Inferior parietal cortex (tissue), 1 donor: ENCODE results near the gene PRKCH.

Experiments
- DNase-seq: peaks from one replicate; pipeline ENCODE4 v3.0.0-alpha.2; 2016; ENCODE audit errors: extremely low spot score

The PRKCH gene

DNA sequence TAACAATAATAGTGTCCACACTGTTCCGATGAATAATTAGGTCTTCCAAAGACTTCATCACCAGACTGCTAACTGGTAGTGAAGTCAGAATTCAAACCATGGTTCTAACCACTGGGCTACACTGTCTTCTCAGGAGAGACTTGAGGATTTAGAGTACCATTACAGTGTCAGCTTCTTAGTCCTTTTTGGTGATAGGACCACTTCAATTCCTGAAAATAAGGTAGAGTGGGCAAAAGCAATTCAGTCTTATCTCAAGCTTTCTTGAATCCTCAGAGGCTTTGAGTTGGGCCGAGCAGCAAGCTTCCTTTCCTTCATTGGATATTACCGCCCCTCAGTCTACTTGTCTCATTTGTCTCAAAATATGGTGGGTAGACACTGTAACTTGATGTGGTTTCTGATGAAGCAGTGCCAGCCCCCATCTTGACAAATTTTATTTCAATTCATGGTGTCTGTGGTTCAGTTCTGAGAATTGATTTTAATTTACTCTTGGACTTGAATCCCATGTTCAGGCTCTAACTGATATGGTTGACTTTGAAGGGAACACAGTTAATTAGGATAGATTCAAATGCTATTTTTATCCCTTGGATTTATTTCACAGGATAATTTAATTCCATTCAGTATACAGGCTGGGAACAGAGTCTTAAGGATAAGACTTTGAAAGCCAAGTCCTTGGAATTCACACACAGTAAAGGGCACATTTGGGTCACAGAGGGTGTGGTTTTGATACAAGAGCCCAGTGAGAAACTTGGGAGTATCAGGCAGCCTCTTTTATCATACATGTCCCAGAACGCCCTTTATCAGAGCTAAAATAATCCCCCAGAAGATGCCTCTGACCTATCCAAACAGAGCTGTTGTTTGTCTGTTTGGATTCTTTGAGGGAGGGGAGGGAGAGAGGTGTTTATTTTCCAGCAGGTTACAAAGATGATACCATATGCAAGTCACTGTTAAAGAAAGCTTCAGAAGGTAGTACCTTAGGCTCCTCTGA lies 167.3 kb downstream of the PRKCH start:
- DNase-seq: no peak

DNA sequence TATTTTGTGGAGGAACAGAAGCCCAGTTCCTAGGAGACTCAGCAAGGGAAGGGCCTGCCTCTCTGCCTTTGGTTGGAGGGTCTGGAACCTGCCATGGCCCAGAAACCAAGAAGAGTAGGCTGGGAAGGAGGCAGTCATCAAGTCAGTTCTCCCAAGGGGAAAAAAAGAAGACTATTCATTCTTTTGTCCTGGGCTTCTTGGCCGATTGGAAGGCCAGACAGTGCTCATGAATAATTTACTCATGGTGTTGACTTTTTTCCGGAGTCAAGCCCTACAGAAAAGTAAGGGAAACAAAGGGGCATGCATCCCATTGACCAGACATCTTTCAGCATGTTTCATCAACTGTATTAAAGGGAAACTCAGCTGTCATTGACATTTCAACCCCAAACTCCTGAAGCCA lies 168.1 kb downstream of the PRKCH start:
- DNase-seq: no peak

DNA sequence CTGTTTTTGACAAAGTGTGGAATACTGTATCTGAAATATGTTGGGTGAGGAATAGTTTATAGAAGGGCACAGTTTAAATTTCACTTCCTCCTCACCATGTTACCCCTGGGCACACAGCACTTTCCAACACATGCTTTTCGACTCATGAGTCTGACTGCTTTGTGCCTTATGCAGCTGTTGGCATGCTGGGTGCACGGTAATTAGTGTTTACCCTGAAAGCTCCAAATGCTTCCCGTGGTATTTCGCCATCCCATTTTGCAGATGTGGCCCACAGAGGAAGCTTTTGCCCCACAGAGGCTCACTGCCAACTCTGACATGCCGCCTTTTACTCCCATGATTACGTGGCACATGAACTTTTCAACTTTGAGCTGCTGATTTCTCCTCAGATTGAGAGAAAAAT lies 168.6 kb downstream of the PRKCH start:
- no peak for DNase-seq

DNA sequence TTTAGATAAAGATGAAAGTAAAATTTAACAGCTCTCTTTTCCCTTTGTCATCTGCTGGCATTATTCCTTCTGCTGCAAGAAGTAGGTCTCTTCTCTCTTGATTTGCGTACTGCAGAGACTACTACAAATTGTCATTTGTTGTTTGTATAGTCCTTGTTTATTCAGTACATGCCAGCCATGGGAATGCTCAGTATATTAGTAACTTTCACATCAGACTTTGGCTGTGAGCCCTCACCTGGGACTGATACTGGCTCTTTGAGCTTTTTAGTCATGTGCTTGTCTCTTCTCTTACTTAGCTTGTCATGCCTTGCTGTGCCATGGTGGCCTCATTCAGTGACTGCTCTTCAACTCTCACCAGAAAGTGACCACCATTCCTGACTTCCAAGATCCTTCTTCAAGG lies 169.8 kb downstream of the PRKCH start:
- DNase-seq: no peak

DNA sequence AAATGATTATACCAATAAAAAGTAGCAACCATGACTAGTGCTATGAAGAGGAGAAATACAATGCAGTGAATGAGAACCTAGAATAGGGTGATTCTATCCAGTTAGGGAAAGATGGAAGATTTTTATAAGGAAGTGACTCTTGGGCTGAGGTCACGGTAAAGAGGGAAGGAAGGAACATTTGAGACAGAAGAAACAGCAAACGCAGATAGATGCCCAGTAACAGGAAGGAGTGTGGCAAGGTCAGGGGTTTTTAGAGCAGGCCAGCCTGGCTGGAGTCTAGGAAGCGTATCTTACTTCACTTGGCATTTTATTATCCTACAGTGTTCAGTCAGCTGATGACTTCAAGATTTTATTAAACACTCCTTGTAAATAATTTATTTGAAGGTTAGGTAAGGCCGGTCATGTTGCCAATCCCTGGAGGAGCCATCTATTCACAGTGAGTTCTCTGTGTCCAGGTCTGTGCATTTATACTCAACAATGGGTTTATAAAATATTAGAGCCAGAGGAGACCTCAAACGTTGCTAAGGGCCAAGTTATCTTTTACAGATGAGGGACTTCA lies 170.6 kb downstream of the PRKCH start:
- DNase-seq: no peak

DNA sequence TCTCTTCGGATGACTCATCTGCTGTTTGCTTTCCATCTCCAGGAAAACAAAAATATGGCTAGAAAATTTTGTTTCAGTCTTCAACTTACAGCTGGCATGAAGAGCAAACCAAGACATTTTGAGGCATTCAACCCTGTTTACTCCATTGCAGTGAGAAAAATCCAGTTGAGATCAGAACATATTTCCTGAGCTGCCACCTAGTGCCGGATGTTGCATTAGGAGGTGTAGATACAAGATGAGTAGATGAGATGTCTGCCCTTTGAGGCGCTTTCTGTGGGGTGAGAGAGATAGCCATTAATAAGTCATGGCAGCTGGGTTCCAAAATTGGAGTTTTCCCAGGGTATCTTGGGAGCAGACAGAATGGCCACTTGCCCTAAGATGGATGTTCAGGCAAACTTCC lies 171.1 kb downstream of the PRKCH start:
- no peak for DNase-seq

DNA sequence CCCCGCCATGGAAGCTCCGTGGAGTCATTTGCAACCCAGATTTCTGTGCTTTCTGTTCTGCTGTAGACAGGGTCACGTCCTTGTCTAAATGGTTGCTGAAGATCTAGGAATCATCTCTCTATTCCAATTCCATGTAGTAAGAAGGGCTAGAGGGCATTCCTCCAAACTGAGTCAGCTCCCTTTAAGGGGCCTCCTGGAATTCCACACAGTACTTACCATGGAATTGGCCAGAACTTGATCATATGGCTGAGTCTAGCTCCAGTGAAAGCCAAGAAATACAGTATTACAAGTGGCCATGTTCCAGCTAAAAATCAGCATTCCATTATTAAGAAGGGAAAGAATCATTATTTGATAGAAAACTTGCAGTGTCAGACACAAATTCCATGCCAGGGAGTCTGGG lies 171.9 kb downstream of the PRKCH start:
- no peak for DNase-seq

DNA sequence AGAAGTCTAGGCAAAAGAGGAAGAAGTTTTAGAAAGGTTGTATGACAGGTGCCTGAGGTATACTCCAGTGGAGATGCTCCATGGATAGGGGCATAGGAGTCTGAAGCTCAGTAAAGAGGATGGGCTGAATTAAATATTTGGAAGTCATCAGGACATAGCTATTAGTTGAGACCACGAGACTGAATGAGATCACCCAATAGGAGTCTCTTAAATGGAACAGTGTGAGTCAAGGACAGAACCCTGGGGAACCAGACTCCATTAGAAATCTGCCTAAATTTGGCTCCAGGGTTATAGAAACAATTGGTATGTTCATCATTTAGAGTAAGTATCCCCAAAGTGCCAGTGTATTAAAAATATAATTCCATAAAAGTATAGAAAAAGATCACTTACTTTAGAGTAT lies 172.6 kb downstream of the PRKCH start:
- DNase-seq: no peak

DNA sequence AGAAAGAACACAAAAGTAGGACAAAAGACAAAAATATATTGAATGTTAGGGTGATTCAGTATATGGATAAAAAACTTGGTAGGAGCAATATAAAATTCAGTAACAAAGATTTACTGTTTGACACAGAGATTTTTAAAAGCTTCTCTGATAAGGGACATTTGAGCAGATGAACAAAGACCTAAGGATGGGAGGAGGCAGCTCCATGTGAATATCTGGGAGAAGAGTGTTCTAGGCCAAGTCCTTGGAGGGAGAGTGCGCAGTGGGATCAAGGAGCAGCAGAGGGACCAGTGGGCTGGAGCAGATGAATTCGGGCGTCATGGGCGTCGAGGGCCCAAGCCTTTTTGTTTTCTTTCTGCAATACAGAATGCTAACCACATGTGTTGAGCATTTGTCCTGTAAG lies 174.4 kb downstream of the PRKCH start:
- no peak for DNase-seq

DNA sequence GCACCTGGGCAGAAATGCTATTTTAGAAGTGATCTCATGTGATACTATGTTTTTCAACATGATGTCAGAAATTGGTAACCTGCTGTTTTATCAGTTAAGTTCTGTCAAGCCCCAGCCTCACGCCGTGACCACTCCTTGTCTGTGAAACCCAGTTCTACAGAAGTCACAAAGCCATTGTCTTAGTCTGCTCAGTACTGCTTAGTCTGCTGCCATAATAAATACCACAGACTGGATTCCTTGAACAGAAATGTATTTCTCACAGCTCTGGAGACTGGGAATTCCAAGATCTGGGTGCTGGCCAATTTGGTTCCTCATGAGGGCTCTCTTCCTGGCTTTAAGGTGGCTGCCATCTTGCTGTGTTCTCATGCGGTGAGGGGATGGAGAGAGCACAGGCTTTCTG lies 176.9 kb downstream of the PRKCH start:
- no peak for DNase-seq

DNA sequence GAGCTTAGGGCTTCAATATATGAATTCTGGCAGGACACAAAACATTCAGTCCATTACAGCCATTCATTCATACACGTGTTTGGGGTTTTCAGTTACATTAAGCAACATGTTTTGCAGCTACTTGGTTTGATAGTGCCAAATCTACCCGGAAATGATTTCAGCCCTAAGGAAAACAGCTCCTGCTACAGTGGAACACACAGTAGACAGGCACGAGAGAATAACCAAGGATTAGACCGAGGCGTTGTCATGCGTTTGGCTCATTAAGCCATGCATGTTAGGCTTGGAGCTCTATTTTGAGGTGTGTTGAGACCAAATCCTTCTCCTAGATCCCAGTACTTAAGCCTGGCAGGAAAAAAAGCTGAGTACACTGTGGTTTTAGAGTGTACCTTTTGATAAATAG lies 177.4 kb downstream of the PRKCH start:
- no peak for DNase-seq

DNA sequence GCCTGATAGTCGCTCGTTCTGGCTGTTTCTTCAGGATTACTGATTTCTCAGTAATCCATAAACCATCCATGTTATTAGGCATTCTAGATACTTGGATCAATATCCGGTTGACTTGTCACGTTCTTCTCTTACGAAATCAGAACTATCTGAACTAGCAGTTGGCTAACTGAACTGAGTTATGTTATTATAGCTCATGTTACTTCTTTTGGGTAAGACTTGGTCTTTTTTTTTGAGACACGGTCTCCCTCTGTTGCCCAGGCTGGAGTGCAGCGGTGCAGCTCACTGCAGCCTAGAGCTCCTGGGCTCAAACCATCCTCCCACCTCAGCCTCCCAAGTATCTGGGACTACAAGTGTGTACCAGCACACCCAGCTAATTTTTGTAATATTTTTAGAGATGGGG lies 178.6 kb downstream of the PRKCH start:
- DNase-seq: no peak

DNA sequence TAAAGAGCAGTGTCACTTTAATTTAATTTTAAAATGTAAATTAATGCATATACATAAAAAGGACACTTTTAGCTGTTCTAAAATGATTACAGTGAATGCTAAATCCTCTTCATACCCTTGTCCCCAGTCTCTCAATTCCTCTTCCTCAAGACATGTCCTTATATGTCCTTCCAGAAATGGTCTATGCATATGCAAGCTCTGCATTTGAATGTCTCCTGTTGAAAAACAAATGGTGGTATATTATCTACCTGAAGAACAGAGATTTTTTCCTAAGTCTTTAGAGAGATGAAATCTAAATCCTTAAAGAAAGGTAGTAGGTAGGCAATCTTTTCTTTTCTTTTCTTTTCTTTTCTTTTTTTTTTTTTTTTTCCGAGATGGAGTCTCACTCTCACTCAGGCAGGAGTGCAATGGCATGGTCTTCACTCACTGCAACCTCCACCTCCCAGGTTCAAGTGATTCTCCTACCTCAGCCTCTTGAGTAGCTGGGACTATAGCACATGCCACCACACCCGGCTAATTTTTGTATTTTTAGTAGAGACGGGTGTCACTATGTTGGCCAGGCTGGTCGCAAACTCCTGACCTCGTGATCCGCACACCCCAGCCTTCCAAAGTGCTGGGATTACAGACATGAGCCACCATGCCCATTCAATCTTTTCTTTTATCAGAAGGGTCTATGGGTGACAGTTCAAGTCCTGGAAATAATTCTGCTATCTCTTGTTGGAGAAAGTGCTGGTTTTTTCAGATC lies 180.5 kb downstream of the PRKCH start:
- no peak for DNase-seq

DNA sequence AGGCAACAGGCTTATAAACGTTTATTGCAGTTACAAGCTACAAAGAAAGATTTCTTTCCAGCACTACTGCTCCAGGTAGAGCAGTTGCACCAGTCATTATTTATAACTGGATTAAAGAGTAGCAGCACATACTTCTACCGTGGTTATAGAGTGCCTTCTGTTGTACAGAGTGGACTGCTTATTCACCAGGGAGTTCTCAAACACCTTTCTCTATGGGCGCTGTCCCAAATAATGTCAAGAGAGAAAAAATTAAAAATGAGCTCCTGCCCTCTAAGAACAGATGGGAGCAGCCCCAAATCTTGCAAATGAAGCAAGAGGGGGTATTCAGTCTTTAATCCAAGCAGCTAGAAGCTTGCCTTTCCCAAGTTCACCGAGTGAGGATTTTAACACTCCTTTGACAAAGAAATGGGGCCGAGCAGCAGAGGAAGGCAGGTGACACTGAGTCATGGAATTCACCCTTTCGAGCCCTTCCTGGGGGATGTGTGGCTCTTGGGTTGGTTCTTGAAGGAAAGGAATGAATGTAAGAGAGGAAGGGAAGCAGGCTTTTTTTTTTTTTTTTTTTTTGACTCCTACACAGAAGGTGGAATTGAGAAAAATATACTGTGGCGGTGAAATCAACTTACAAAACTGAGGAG lies 181.2 kb downstream of the PRKCH start:
- DNase-seq: no peak

DNA sequence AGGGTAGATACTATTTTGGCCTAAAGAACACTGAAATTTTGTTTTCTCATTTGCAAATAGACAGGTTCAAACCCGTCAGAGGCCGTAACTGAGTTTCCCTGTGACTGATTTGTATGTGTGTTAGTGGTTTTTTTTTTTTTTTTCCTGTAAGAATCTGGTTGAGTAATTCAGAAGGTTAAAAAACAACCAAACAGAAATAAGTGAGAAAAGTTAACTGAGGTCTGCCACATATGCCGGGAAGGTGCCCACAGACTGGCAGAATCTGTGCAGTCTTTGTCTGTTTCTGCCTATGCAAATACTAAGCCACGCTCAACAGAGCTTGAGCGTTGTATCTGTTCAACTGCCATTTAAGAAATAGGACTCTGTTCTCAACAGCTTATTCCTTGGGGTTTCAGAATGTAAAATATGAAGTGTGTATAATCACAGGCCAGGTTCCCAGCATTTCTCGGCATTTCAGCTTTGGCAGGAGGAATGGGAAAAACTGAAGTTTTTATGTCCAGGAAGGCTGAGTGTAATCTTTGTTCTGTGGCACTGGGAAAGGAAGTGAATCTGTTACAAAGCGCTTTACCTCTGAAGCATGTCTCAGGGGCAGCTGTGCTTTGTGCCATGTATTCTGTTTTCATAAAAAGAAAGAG lies 181.9 kb downstream of the PRKCH start:
- no peak for DNase-seq

DNA sequence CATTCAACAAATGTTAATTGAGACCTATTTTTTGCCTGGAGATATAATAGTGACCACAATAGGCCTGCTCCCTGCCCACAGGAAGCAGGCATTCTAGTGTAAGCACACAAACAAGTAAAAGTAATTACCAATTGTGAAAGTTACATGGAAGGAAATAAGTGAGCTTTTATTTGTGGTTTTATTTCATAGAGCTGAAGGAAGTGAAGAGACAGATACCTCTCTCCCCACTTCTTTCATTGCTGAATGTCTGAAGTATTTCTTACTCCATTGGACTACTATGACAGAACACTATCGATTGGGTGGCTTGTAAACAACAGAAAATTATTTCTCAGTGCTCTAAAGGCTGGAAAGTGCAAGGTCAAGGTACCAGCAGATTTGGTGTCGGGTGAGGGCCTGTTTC lies 183.5 kb downstream of the PRKCH start:
- no peak for DNase-seq

DNA sequence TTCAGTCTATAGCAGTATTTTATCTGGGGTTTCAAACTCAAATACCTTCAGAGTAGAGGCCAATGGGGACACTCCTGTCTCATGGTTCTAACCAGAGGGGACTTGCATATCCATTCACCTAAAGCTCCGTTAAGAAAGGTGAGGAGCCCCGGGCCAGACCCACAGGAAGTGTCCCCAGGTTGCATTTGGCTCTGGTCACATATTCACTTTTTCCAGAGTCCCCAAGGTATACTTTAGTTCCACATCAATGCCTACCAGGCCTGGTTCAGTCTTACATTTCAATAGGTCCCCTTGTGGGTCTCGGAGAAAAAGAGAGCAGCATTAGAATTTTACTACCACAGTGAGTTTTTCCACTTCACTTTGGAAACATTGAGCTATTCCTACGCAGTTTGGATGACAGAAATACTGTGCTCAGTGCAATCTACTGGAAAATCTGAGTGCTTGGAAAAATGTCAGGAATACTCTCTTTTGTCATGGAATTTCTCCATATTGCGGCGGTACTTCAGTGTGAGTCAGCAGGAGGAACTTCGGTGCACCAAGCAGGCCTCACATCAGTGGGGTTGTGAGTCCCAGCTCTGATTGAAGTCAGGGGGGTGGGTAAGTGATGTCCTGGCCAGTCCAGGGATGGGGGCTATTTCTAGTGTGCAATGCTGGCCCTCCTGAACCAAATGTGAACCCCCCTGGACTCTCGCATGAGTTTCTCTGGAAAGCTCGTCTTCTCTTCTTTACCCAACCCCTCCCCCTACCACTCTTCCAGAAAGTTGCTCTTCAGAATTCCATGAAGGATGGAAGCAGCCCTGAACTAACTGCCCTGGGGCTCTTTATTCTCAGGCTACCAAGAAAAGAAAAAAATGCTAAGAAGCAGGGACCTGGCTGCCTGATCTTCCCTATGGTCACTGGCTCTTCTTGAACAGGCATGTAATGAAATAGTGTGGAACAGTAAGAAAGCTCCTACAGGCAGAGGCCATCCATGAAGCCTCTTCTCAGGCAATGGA lies 184.7 kb downstream of the PRKCH start:
- DNase-seq: no peak

DNA sequence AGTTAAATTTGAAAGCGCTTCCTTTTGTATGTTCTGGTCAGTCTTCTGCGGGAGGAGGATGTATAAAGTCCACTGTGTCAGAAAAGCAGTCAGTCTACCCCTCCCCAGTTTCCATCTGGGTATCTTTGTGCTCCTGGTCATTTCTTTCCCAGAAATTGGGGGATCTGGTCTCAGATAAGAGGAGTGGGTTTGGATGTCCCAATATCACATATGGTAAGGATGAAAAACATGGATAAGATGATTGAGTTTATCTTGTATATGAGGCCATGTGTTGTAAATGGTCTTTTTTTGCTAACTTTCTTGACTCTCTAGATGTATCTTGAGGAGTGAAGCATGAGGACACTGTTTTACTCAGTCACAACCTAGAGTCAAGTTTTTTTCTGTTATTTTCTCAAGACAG lies 187.1 kb downstream of the PRKCH start:
- no peak for DNase-seq

DNA sequence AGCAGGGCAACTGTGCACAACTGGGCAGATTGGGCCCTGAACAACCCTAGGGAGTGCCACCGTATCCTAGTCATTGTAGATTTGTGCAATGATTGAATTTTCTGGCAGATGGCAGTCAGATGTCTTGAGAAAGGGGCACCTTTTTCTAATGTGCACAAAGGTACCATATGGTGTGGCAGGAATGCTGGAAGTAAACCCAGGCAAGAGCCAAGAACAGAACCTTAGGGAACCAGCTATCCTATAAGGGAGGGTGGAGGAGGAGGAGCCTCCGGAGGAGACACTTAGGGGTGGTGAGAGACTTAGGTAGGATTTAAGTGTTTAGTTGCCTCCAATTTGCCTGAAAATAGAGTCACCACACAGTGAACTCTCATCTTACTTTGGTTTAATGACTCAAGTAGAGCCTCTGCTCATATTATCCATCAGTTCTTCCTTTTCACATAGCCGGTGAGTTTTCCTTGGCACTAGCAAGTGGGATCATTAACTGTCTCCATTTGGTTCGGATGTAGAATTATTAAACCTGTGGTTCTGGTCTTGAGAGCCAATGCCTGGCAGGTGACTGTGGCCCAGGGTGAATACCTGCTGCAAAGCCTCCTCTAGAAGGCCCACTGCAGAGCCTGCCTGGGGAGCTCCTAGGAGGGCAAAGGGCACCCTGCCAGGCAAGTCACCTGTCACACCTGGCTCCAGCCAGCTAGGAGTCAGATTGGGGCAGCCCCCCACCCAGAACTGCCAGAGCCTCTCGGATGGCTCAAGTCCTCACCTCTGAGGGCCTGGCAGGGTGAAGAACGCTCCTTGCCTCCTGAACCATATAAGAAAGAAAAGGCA lies 189.6 kb downstream of the PRKCH start:
- no peak for DNase-seq

DNA sequence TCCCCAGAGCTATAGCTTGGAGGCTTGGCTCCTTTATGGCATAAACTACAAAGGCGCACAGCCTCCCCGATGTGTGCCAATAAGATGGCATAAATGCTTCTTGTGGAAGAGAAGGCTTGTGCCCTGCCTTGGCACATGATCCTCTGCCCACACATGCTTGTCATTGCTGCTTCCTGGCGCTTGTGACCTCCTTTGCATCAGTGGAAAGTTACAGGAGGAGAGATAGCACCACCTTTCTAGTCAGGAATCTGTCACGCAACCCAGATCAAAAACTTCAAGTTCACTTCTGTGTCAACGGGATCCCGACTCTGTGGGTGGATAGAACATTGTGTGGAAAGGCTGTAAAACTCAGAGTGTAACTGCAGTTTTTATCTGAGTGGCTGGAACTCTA lies 190.2 kb downstream of the PRKCH start:
- DNase-seq: no peak
